Uterus (tissue), 4 donors: ENCODE results near the gene MAPKBP1. TPM values are rescaled to one million over a fixed set of nuclear protein-coding genes. Genes with fewer than 3 reads are reported as not detected.

Experiments
- DNase-seq, 2 donors: peaks; one replicate each; pipeline ENCODE4 v3.0.0-alpha.2; 2019 to 2020
- H3K27ac ChIP-seq, 2 donors: fragments of 200-600 bp; sonication (generic); 1 replicate in 1 of 2; 2 replicates in 1 of 2; pipeline ENCODE4 v1.5.1; 2016 to 2018
- H3K27me3 ChIP-seq, 2 donors: fragments of 200-600 bp; sonication (generic); one replicate each; pipeline ENCODE4 v1.5.1; 2018 to 2019; ENCODE audit warnings: control low read depth in 1 of 2
- H3K36me3 ChIP-seq, 2 donors: fragments of 200-600 bp; sonication (generic); one replicate each; pipeline ENCODE4 v1.5.1; 2019; ENCODE audit warnings: control low read depth in 1 of 2
- H3K4me1 ChIP-seq, 2 donors: fragments of 200-600 bp; sonication (generic); one replicate each; pipeline ENCODE4 v1.5.1; 2018 to 2019; ENCODE audit warnings: control low read depth in 1 of 2
- H3K4me3 ChIP-seq, 2 donors: fragments of 200-600 bp; sonication (generic); 1 replicate in 1 of 2; 2 replicates in 1 of 2; pipeline ENCODE4 v1.5.1; 2018 to 2019; ENCODE audit warnings: mild to moderate bottlenecking in 1 of 2
- H3K9me3 ChIP-seq, 2 donors: fragments of 200-600 bp; sonication (generic); one replicate each; pipeline ENCODE4 v1.5.1; 2019; ENCODE audit warnings: control low read depth in 1 of 2
- POLR2A ChIP-seq, 2 donors: fragments of 450-650 bp; IDR thresholded peaks; one replicate each; pipeline ENCODE4 v1.6.1; 2016; ENCODE audit warnings: antibody characterized with exemption in 2 of 2, mild to moderate bottlenecking in 1 of 2, moderate library complexity in 1 of 2
- intact Hi-C: fragments of 100-400 bp; cut with DNase I; formaldehyde crosslinking; loops from one replicate; pipeline ENCODE4 v1.15.1; 2023; ENCODE audit warnings: low total_unique reads
- total RNA-seq, 4 donors: library from RNA; depleted of rRNA in 3 of 4; stranded (reverse); fragments of >200 nt in 3 of 4; gene quantifications; one replicate each; pipeline versions ENCODE4 v1.1.0 to v1.2.4, GENCODE V29; 2014 to 2023
- TF ChIP-seq, protein P1 (sequence below), 4 experiments: fragments of 200-600 bp in 2 of 4; fragments of 450-650 bp in 2 of 4; sonication (generic) in 2 of 4; IDR thresholded peaks; one replicate each; pipeline ENCODE4 v1.5.1; 2016 to 2019; ENCODE audit warnings: antibody characterized with exemption in 4 of 4, mild to moderate bottlenecking in 2 of 4, moderate library complexity in 1 of 4
- donor health status: DM: yes; HTN: yes; CAD: no.

Gene MAPKBP1
- total RNA-seq, 4 donors from 2014 or later, result 5.9 to 56.2 (median 23.5) TPM

- Histone ChIP-seq H3K27me3 (no peaks in the 10 kb centered on the region), H3K36me3 (no peaks in the 10 kb centered on the region), H3K4me3 (no peak overlapping the region), H3K27ac (no peak overlapping the region), H3K4me1 (no peaks in the 10 kb centered on the region), H3K9me3 (no peaks in the 10 kb centered on the region)
- TF ChIP-seq, protein P1, sequence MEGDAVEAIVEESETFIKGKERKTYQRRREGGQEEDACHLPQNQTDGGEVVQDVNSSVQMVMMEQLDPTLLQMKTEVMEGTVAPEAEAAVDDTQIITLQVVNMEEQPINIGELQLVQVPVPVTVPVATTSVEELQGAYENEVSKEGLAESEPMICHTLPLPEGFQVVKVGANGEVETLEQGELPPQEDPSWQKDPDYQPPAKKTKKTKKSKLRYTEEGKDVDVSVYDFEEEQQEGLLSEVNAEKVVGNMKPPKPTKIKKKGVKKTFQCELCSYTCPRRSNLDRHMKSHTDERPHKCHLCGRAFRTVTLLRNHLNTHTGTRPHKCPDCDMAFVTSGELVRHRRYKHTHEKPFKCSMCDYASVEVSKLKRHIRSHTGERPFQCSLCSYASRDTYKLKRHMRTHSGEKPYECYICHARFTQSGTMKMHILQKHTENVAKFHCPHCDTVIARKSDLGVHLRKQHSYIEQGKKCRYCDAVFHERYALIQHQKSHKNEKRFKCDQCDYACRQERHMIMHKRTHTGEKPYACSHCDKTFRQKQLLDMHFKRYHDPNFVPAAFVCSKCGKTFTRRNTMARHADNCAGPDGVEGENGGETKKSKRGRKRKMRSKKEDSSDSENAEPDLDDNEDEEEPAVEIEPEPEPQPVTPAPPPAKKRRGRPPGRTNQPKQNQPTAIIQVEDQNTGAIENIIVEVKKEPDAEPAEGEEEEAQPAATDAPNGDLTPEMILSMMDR (IDR thresholded peaks at IDR 0.05), result no peak
- no peak for TF ChIP-seq POLR2A (IDR thresholded peaks at IDR 0.05)
- intact Hi-C loops, result no loop called here
- DNase-seq, result no peak
Observed at GRCh38 chr15:41782371-41783282, 8.3 kb downstream of the MAPKBP1 start.

DNA sequence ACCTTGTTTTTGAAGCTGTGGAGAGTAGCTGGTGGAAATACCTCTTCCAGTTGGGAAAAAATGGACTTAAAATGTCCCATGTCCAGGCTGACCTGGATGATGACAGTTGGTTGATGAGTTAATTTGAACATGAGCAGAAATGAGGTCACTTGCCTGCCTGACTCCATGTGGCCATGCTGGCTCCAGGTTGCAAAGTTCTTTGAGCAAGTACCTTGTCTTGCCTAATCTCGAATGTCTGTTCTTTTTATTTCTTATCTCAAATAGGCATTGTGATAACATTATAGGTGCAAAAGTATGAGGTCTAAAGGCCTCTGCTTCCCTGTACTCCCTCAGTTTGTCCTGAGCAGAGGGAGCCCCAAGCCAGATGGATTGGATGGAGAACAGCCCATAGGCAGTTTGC is 9.0 kb downstream of the MAPKBP1 start:
- H3K9me3 ChIP-seq, result no peaks in the 10 kb centered on the region
- H3K4me1 ChIP-seq, result no peaks in the 10 kb centered on the region
- no peak for DNase-seq
- no peaks in the 10 kb centered on the region for H3K36me3 ChIP-seq
- H3K27me3 ChIP-seq, result no peaks in the 10 kb centered on the region
- TF ChIP-seq, protein P1 (IDR thresholded peaks at IDR 0.05), result no peak
- TF ChIP-seq POLR2A (IDR thresholded peaks at IDR 0.05), result no peak
- intact Hi-C loops, result no loop called here
- no peak overlapping the region for H3K27ac ChIP-seq
- H3K4me3 ChIP-seq, result no peak overlapping the region

DNA sequence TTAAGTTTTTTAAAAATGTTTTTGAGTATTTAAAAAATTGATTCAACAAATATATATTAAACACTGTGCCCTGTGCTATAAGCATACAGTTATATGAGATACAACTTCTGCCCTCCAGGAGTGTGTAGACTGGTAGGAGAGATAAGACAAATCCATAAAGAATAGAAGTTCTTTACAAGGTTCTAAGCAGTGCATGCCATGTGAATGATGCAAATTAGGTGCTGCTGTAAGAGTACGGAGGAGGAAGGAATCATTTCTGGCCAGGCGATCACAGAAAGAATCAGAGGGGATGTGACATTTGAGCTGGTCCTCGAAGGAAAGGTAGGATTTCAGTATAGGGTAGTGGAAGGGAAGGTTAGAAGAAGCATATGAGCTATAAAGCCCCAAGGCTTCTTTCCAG is 14.0 kb downstream of the MAPKBP1 start:
- H3K9me3 ChIP-seq, result no peaks in the 10 kb centered on the region
- TF ChIP-seq POLR2A (IDR thresholded peaks at IDR 0.05), result no peak
- TF ChIP-seq, protein P1 (IDR thresholded peaks at IDR 0.05), result no peak
- H3K4me1 ChIP-seq, result peaks cover 6 to 12% of the 10 kb centered on the region in 2 donors
- no peaks in the 10 kb centered on the region for H3K27me3 ChIP-seq
- no peak overlapping the region for H3K27ac ChIP-seq
- DNase-seq, result no peak
- no peak overlapping the region for H3K4me3 ChIP-seq
- intact Hi-C loops, result no loop called here
- H3K36me3 ChIP-seq, result no peaks in the 10 kb centered on the region

DNA sequence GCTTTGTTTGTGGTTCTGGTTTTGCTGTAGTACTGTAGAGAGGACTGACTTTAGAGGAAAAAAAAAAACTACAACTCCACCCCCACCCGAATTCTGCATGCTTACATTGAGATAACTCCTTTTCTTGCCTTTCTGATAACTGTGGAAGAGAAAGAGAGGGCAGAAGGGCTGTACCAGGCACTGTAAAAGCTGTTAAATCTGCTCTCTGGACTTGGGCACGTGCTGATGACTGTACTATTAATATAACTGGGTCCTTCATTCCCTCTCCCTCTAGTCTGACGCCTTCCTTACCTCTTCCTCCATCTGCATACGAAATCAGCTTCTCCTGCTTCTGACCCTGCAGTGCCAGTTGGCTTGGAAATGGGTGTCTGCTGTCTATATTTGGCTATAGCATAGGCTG is 15.0 kb downstream of the MAPKBP1 start:
- H3K27me3 ChIP-seq, result no peaks in the 10 kb centered on the region
- DNase-seq, result no peak
- H3K9me3 ChIP-seq, result no peaks in the 10 kb centered on the region
- peak overlapping the region; percentile 22 to 34 for H3K27ac ChIP-seq
- H3K4me3 ChIP-seq, result no peak overlapping the region
- H3K36me3 ChIP-seq, result no peaks in the 10 kb centered on the region
- intact Hi-C loops, result no loop called here
- no peak for TF ChIP-seq POLR2A (IDR thresholded peaks at IDR 0.05)
- TF ChIP-seq, protein P1 (IDR thresholded peaks at IDR 0.05), result no peak
- peaks cover 6 to 12% of the 10 kb centered on the region in 2 donors for H3K4me1 ChIP-seq

DNA sequence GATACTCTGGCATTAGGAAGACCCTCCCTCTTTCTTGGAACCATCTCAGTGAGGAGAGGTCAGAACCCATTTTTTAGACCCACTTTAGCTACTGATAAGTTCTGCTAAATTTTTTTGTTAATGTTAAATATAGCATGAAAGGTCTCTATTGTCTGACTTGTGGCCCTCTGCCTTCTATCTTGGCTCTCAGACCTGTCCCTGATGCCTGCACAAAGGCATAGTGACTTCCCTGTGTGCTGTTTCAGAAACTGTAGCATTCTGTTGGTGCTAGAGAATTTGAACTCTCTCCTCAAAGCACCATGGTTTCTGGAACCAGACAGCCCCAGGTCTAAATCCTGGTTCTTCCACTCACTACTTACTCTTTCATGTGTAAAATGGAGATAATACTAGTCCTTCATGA is 15.4 kb downstream of the MAPKBP1 start:
- peaks cover 6 to 12% of the 10 kb centered on the region in 2 donors for H3K4me1 ChIP-seq
- no peaks in the 10 kb centered on the region for H3K36me3 ChIP-seq
- no peak for DNase-seq
- H3K4me3 ChIP-seq, result no peak overlapping the region
- no peaks in the 10 kb centered on the region for H3K9me3 ChIP-seq
- no peak for TF ChIP-seq POLR2A (IDR thresholded peaks at IDR 0.05)
- TF ChIP-seq, protein P1 (IDR thresholded peaks at IDR 0.05), result no peak
- no peaks in the 10 kb centered on the region for H3K27me3 ChIP-seq
- intact Hi-C loops, result no loop called here
- H3K27ac ChIP-seq, result peak overlapping the region; percentile 22 to 34
